Activated naive CD4-positive, alpha-beta T cell treated with anti-CD3 and anti-CD28 coated beads for 36 hours (primary cell): ENCODE measurements around the gene AGXT2. TPM values are rescaled to one million over a fixed set of nuclear protein-coding genes. Genes with fewer than 3 reads are reported as not detected.
A peak's percentile ranks its signal among the peaks of the same experiment; 100 is the strongest.
"Not testable (repeated sequence)": the region's sequence is repeated elsewhere in the genome, so short reads cannot be mapped to it uniquely, and the experiment has no call there.

ENCODE experiments used
- CTCF ChIA-PET: fragments of 350-600 bp; sonication (Branson Sonifier 250); formaldehyde crosslinking; loops from one replicate; lab custom pipeline; 2021; ENCODE audit warnings: antibody characterized with exemption; lab: Charles Lee
- DNase-seq: peaks from one replicate; pipeline ENCODE4 v3.0.0-alpha.2; 2020
- H3K27ac Mint-ChIP-seq: one replicate; pipeline ENCODE4 v1.8.0; 2021; ENCODE audit warnings: mild to moderate bottlenecking, mixed read lengths
- H3K27me3 Mint-ChIP-seq: one replicate; pipeline ENCODE4 v1.8.0; 2021; ENCODE audit warnings: low read depth, mixed read lengths
- H3K36me3 Mint-ChIP-seq: one replicate; pipeline ENCODE4 v1.8.0; 2021; ENCODE audit warnings: low read depth, mixed read lengths
- H3K4me1 Mint-ChIP-seq: one replicate; pipeline ENCODE4 v1.8.0; 2021; ENCODE audit warnings: low read depth, mixed read lengths
- H3K4me3 Mint-ChIP-seq: one replicate; pipeline ENCODE4 v1.8.0; 2021; ENCODE audit warnings: mild to moderate bottlenecking, moderate library complexity, mixed read lengths
- H3K9me3 Mint-ChIP-seq: one replicate; pipeline ENCODE4 v1.8.0; 2021; ENCODE audit warnings: mixed read lengths
- intact Hi-C: fragments of 100-400 bp; cut with micrococcal nuclease; formaldehyde crosslinking; loops from one replicate; pipeline ENCODE4 v1.15.1; 2023
- total RNA-seq, 2 experiments: library from RNA; stranded (reverse); gene quantifications; one replicate each; pipeline ENCODE4 v1.2.3, GENCODE V29; 2021

Gene AGXT2
- total RNA-seq, 2 experiments from 2014 or later, result not detected

DNA sequence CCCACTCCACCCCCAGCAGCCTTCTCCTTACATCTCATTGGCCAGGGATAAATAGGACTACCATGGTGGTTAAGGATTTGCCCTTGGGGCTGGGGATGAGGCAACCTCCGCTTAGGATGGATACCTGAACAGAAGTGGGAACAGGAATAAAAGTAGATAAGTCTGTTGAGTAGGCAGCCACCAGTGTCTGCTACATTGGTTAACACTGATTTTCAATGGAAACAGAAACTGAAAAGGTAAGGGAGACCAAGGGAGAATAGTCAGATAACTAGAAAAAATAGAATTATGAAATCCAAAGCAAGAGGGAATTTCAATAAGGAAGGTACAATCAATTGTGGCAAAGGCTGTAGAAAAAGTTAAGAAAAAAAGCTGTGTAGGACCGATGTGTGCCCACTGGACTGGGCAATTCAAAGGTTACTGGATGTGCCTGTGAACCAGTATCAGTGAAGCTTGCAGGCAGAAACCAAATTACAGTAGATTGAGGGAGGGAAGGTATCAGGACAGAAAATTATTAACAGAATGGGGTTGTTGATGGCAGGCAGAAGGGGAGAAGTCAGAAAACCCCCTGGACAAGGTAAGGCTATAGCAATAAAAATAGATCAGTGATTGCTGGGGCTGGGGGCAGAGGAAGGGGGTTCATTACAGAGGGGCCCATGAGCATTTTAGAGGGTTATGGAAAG, 69.7 kb downstream of the AGXT2 start:
- peaks cover 1% of the 10 kb centered on the region for H3K36me3 Mint-ChIP-seq
- H3K27me3 Mint-ChIP-seq, result peaks cover 2% of the 10 kb centered on the region
- no peak overlapping the region for H3K27ac Mint-ChIP-seq
- no peak for DNase-seq
- no peaks in the 10 kb centered on the region for H3K4me1 Mint-ChIP-seq
- intact Hi-C loops, result no loop called here
- no peak overlapping the region for H3K4me3 Mint-ChIP-seq
- CTCF ChIA-PET, result interaction anchor here (0.6 to 1.4 kb wide), 2 partner anchors 24 to 246 kb away, joined by 4 to 6 read pairs; no protein-coding TSS in a partner anchor
- peaks cover 9% of the 10 kb centered on the region for H3K9me3 Mint-ChIP-seq

DNA sequence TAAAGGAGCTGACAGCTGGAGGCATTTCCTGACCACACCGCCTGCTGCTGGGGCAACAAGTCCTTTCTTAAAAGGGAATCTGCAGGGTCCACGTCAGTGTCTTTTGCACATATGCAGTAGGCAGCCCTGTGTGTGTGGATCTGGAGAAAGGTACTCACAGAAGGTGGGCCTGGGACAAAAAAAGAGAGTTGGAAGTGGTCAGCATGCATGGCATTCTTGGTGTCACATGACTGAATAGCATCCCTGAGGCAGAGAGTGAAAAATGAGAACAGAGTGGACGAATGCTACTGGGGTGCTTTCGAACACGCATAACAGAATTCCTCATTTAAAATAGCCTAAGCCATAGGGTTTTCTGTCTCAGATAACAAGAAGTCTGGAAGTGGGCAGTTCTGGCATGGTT, 71.4 kb downstream of the AGXT2 start:
- H3K36me3 Mint-ChIP-seq, result peaks cover 1% of the 10 kb centered on the region
- H3K4me3 Mint-ChIP-seq, result no peak overlapping the region
- H3K4me1 Mint-ChIP-seq, result no peaks in the 10 kb centered on the region
- no peak for DNase-seq
- peaks cover 3% of the 10 kb centered on the region for H3K9me3 Mint-ChIP-seq
- H3K27me3 Mint-ChIP-seq, result peaks cover 2% of the 10 kb centered on the region
- H3K27ac Mint-ChIP-seq, result no peak overlapping the region
- CTCF ChIA-PET, result interaction anchor here (0.9 to 1.6 kb wide), 2 partner anchors 18 to 27 kb away, joined by 3 read pairs; no protein-coding TSS in a partner anchor
- intact Hi-C loops, result no loop called here

DNA sequence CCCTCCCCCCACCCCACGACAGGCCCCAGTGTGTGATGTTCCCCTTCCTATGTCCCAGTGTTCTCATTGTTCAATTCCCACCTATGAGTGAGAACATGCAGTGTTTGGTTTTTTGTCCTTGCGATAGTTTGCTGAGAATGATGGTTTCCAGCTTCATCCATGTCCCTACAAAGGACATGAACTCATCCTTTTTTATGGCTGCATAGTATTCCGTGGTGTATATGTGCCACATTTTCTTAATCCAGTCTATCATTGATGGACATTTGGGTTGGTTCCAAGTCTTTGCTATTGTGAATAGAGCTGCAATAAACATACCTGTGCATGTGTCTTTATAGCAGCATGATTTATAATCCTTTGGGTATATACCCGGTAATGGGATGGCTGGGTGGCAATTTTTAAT, 76.1 kb downstream of the AGXT2 start:
- H3K27ac Mint-ChIP-seq, H3K27me3 Mint-ChIP-seq, H3K4me3 Mint-ChIP-seq, H3K36me3 Mint-ChIP-seq, H3K9me3 Mint-ChIP-seq, intact Hi-C loops, DNase-seq, H3K4me1 Mint-ChIP-seq, CTCF ChIA-PET: not testable (repeated sequence)

DNA sequence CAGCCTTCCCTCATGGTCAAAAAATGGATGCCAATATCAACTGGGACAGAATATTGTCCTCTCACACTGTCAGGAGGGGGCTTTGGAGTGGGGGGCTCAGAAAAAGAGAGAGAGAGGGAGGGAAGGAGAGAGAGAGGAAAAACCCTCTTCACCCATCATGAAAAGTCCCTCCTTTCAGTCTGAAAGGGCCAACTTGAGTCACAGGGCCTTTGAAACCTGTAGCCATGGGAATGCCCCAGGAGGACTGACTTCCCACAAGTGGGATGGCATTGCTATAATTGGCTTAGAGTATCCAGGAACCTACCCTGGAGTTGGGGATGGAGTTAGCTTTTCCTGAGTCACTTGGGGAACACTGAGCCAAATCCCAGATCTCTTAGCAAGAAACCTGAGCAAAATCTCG, 77.2 kb downstream of the AGXT2 start:
- CTCF ChIA-PET, result no interaction called here
- Mint-ChIP-seq H3K4me1 (no peaks in the 10 kb centered on the region), H3K9me3 (peaks cover 6% of the 10 kb centered on the region), H3K27me3 (peaks cover 2% of the 10 kb centered on the region), H3K27ac (no peak overlapping the region), H3K36me3 (peaks cover 19% of the 10 kb centered on the region), H3K4me3 (no peak overlapping the region)
- DNase-seq, result no peak
- intact Hi-C loops, result no loop called here

DNA sequence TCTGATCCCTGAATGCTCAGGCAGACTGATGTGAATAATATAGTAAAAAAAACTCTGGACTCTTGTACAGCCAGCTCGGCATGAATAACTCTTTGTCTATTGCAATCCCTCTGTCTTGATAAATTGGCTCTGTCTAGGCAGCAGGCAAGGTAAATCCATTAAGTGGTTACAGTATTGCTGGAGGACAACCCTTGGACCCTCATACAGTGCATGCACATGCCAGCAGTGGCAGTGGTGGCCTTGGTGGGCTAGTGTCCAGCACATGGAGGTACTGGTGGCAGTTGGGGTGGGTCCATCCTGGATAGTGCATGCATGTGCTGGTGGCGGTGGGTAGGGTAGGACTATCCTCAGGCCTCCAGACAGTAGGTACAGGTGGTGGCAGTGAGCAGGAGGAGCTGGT, 79.5 kb downstream of the AGXT2 start:
- Mint-ChIP-seq H3K36me3 (peaks cover 21% of the 10 kb centered on the region), H3K9me3 (peaks cover 7% of the 10 kb centered on the region), H3K4me1 (no peaks in the 10 kb centered on the region), H3K27me3 (no peaks in the 10 kb centered on the region), H3K4me3 (no peak overlapping the region), H3K27ac (no peak overlapping the region)
- CTCF ChIA-PET, result no interaction called here
- intact Hi-C loops, result no loop called here
- no peak for DNase-seq

DNA sequence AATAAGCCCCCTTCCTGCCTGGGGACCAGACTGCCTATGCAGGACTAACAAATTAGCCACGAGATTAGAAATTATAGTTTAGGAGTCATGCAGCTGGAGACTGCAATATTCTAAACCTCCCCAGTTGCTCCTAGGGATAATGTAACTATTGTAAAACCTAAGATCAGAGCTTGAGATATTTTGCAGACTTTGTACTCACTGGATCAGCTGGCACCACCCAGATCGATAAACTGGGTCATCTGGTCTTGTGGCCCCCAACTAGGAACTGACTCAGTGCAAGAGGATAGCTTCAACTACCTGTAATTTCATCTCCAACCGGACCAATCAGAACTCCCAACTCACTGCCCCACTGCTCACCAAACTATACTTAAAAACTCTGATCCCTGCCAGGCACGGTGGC, 80.2 kb downstream of the AGXT2 start:
- peaks cover 7% of the 10 kb centered on the region for H3K9me3 Mint-ChIP-seq
- no peak for DNase-seq
- intact Hi-C loops, result no loop called here
- H3K36me3 Mint-ChIP-seq, result peaks cover 21% of the 10 kb centered on the region
- CTCF ChIA-PET, result no interaction called here
- no peaks in the 10 kb centered on the region for H3K4me1 Mint-ChIP-seq
- H3K27me3 Mint-ChIP-seq, result no peaks in the 10 kb centered on the region
- no peak overlapping the region for H3K4me3 Mint-ChIP-seq
- H3K27ac Mint-ChIP-seq, result no peak overlapping the region

DNA sequence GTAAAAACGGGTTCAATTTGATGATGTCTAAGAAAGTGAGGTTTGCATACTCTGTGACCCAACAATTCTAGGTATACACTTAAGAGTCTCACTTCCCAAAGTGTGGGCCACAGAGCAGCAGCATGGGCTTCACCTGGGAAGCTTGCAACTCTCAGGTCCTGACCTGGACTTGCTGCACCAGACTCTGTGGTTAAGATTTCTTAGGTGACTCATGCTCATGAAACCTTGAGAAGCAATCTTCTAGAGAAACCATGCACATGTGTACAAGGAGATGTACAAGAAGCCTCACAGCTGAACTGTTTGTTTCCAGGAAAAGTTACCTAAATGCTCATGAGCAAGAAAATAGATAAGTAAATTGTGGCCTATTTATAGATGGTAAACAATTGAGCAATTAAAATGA, 88.4 kb downstream of the AGXT2 start:
- intact Hi-C loops, result loop anchor here (2.0 kb wide), 1 partner anchor 29 kb away; no protein-coding TSS in a partner anchor
- peaks cover 14% of the 10 kb centered on the region for H3K4me1 Mint-ChIP-seq
- CTCF ChIA-PET, result interaction anchor here (4.3 kb wide), 1 partner anchor 44 kb away, joined by 26 read pairs; no protein-coding TSS in a partner anchor
- no peaks in the 10 kb centered on the region for H3K9me3 Mint-ChIP-seq
- no peaks in the 10 kb centered on the region for H3K27me3 Mint-ChIP-seq
- H3K36me3 Mint-ChIP-seq, result peaks cover 8% of the 10 kb centered on the region
- H3K27ac Mint-ChIP-seq, result no peak overlapping the region
- DNase-seq, result peak; percentile 23
- H3K4me3 Mint-ChIP-seq, result no peak overlapping the region

DNA sequence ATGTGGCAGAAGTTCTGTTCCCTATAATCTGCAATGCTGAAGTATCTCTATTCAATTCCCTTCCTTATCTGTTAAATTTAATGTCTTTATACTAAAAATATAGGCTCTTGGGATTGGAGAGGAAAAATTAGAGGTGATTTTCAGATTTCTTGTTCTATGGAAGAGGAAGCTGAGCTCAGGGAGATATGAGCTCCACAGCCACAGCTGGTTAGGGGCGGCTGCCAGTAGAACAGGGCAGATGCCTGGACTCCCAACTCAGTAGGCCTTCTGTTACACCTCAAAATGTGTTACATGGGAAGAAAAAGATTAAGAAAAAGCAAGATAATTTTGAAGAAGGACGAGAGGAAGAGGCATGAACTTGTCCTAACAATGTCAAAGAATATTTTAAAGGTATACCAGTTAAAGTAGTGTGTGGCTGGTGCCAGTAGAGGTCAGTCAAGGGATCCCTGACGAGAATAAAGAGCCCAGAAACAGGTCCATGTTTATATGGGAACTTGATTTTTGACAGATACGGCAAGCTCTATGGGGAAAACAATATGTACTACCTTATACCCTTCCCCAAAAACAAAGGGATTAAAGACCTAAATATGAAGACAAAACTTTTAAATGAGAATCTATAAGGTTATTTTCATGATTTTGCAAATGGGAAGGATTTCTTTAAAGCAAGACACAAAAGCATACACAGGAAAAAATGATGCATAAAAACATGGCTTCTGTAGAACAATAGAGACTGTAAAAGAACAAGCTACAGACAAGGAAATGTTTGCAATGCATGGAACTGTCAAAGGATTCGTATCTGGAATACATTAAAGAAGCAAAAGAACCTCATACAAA, 89.7 kb downstream of the AGXT2 start:
- DNase-seq, result peak; percentile 32
- H3K9me3 Mint-ChIP-seq, result no peaks in the 10 kb centered on the region
- intact Hi-C loops, result loop anchor here (1.0 to 2.0 kb wide), 2 partner anchors 27 to 45 kb away; no protein-coding TSS in a partner anchor
- peaks cover 14% of the 10 kb centered on the region for H3K4me1 Mint-ChIP-seq
- no peaks in the 10 kb centered on the region for H3K27me3 Mint-ChIP-seq
- H3K4me3 Mint-ChIP-seq, result no peak overlapping the region
- no peak overlapping the region for H3K27ac Mint-ChIP-seq
- CTCF ChIA-PET, result interaction anchor here (0.6 to 4.3 kb wide), 6 partner anchors 10 to 440 kb away, joined by 3 to 26 read pairs (median 3); no protein-coding TSS in a partner anchor
- peaks cover 9% of the 10 kb centered on the region for H3K36me3 Mint-ChIP-seq

DNA sequence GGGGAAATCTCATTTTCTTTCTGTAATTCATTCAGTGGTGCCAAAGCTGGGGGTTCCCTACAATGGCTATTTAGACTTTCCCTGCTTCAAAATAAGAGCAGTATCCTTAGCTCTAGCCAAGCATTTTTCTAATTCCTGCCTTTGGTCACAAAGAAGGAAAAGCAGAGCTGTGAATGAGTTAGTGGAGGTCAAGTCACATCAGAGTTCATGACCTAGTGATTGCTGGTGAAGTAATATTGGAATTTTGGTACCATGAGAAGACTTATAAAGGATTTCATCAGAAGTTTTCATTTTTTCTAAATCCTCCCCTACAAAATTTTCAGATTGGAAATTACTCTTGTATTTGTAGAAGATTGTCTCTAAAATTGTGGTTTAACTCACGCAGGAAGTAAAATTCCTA, 90.4 kb downstream of the AGXT2 start:
- H3K4me3 Mint-ChIP-seq, result no peak overlapping the region
- CTCF ChIA-PET, result interaction anchor here (0.6 to 4.3 kb wide), 4 partner anchors 9 to 293 kb away, joined by 3 to 26 read pairs (median 3); no protein-coding TSS in a partner anchor

More for the DNA sequence above, 90.4 kb downstream of the AGXT2 start:
- H3K27me3 Mint-ChIP-seq, result no peaks in the 10 kb centered on the region
- H3K36me3 Mint-ChIP-seq, result peaks cover 11% of the 10 kb centered on the region
- intact Hi-C loops, result no loop called here
- H3K4me1 Mint-ChIP-seq, result peaks cover 14% of the 10 kb centered on the region
- DNase-seq, result no peak
- no peaks in the 10 kb centered on the region for H3K9me3 Mint-ChIP-seq
- no peak overlapping the region for H3K27ac Mint-ChIP-seq

Other genes starting within 250 kb of the AGXT2 start
- gene TTC23L, start 208.8 kb downstream of the AGXT2 start, total RNA-seq, result under 1 TPM; 0.42 to 0.43 TPM
- gene RAD1, start 132.4 kb downstream of the AGXT2 start, total RNA-seq, result 10 to 100 TPM; 38.8 to 40.7 TPM
- 10 to 100 TPM; 66.5 to 69.0 TPM for gene BRIX1, start 132.2 kb downstream of the AGXT2 start, total RNA-seq
- 10 to 100 TPM; 59.1 to 62.1 TPM for gene DNAJC21, start 118.4 kb downstream of the AGXT2 start, total RNA-seq
- gene PRLR, start 182.5 kb upstream of the AGXT2 start, total RNA-seq, result not detected